Ishikawa (cell line): ENCODE measurements around the gene PRR5L.
A peak's percentile ranks its signal among the peaks of the same experiment; 100 is the strongest.

Experiments used
- CEBPB ChIP-seq: IDR thresholded peaks from 2 replicates; pipeline ENCODE4 v1.6.1; 2012
- CREB1 ChIP-seq: IDR thresholded peaks from 2 replicates; pipeline ENCODE4 v1.6.1; 2012; ENCODE audit warnings: low read depth
- EGR1 ChIP-seq: IDR thresholded peaks from 2 replicates; pipeline ENCODE4 v1.6.1; 2012
- EP300 ChIP-seq: IDR thresholded peaks from 2 replicates; pipeline ENCODE4 v1.6.1; 2012; ENCODE audit warnings: borderline replicate concordance
- FOXM1 ChIP-seq: IDR thresholded peaks from 2 replicates; pipeline ENCODE4 v1.6.1; 2012; ENCODE audit warnings: low read depth, borderline replicate concordance
- MAX ChIP-seq: IDR thresholded peaks from 2 replicates; pipeline ENCODE4 v1.6.1; 2012
- NFIC ChIP-seq: IDR thresholded peaks from 2 replicates; pipeline ENCODE4 v1.6.1; 2012
- RAD21 ChIP-seq: IDR thresholded peaks from 2 replicates; pipeline ENCODE4 v1.6.1; 2012; ENCODE audit warnings: low read depth
- REST ChIP-seq: IDR thresholded peaks from 2 replicates; pipeline ENCODE4 v1.6.1; 2012; ENCODE audit warnings: low read depth, mild to moderate bottlenecking
- TAF1 ChIP-seq: IDR thresholded peaks from 2 replicates; pipeline ENCODE4 v1.6.1; 2012; ENCODE audit warnings: low read depth, mild to moderate bottlenecking
- TCF12 ChIP-seq: IDR thresholded peaks from 2 replicates; pipeline ENCODE4 v1.6.1; 2012; ENCODE audit warnings: low read depth
- TEAD4 ChIP-seq: IDR thresholded peaks from 2 replicates; pipeline ENCODE4 v1.6.1; 2012
- USF1 ChIP-seq: IDR thresholded peaks from 2 replicates; pipeline ENCODE4 v1.6.1; 2012
- YY1 ChIP-seq: IDR thresholded peaks from 2 replicates; pipeline ENCODE4 v1.6.1; 2012; ENCODE audit warnings: low read depth
- ZBTB7A ChIP-seq: IDR thresholded peaks from 2 replicates; pipeline ENCODE4 v1.6.1; 2012; ENCODE audit warnings: low read depth

The PRR5L gene

GRCh38 chr11:36289226-36289852 is 6.7 kb upstream of the PRR5L start, which contains the start of gene COMMD9:
TSS of gene COMMD9 (minus strand) at chr11:36289424. CDS start at chr11:36289412, 12 bp downstream.
- TF ChIP-seq TAF1 (peak; percentile 92), CEBPB (no peak), EGR1 (no peak), CREB1 (no peak), MAX (peak; percentile 86), TCF12 (peak; percentile 85), TEAD4 (no peak; the same call in 1 of the 2 replicates), USF1 (peak; percentile 100), REST (no peak), YY1 (peak; percentile 99), EP300 (peak; percentile 71; the same call in 1 of the 2 replicates), NFIC (no peak; the same call in 1 of the 2 replicates), RAD21 (no peak), FOXM1 (no peak), ZBTB7A (no peak)

- 0 out of 2 replicates have a peak, but pooled peaks have one; percentile 19 for TF ChIP-seq MAX
- peak; percentile 85 for TF ChIP-seq RAD21
- TF ChIP-seq NFIC = no peak
- TF ChIP-seq CEBPB = no peak
- no peak for TF ChIP-seq YY1
- no peak for TF ChIP-seq TEAD4
- no peak for TF ChIP-seq FOXM1
- TF ChIP-seq EGR1 = no peak
- no peak for TF ChIP-seq TCF12
- no peak for TF ChIP-seq CREB1
- no peak for TF ChIP-seq EP300
Measured at GRCh38 chr11:36292311-36292722, 3.8 kb upstream of the PRR5L start.

GRCh38 chr11:36296884-36297543 is 926 bp downstream of the PRR5L start:
- TF ChIP-seq TCF12 (no peak), REST (no peak), RAD21 (no peak), YY1 (no peak), TEAD4 (no peak), CREB1 (no peak), CEBPB (no peak), EP300 (no peak), USF1 (no peak), MAX (no peak), FOXM1 (no peak), EGR1 (no peak), TAF1 (no peak), ZBTB7A (no peak)

- TF ChIP-seq TCF12 (no peak), REST (no peak), ZBTB7A (no peak), EGR1 (no peak), NFIC (peak; percentile 47; the same call in 1 of the 2 replicates), MAX (no peak)
Measured at GRCh38 chr11:36300650-36301049, 4.6 kb downstream of the PRR5L start.
